GM19043 (cell line): ENCODE measurements around the gene SPNS2.

Source experiments
- ATAC-seq: cut with Tn5 transposase; IDR thresholded peaks from one replicate; pipeline ENCODE4 v1.9.1; 2021; ENCODE audit warnings: low read depth; ENCODE audit not compliant: unreplicated experiment

SPNS2 gene, protein sequence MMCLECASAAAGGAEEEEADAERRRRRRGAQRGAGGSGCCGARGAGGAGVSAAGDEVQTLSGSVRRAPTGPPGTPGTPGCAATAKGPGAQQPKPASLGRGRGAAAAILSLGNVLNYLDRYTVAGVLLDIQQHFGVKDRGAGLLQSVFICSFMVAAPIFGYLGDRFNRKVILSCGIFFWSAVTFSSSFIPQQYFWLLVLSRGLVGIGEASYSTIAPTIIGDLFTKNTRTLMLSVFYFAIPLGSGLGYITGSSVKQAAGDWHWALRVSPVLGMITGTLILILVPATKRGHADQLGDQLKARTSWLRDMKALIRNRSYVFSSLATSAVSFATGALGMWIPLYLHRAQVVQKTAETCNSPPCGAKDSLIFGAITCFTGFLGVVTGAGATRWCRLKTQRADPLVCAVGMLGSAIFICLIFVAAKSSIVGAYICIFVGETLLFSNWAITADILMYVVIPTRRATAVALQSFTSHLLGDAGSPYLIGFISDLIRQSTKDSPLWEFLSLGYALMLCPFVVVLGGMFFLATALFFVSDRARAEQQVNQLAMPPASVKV

GRCh38 chr17:4498461-4499397 lies at the start of gene SPNS2:
Gene SPNS2 (plus strand): TSS chr17:4498881. CDS start chr17:4499048, 167 bp downstream.
- ATAC-seq: no peak

- no peak for ATAC-seq
Measured at GRCh38 chr17:4449736-4450135, 48.9 kb upstream of the SPNS2 start.

DNA sequence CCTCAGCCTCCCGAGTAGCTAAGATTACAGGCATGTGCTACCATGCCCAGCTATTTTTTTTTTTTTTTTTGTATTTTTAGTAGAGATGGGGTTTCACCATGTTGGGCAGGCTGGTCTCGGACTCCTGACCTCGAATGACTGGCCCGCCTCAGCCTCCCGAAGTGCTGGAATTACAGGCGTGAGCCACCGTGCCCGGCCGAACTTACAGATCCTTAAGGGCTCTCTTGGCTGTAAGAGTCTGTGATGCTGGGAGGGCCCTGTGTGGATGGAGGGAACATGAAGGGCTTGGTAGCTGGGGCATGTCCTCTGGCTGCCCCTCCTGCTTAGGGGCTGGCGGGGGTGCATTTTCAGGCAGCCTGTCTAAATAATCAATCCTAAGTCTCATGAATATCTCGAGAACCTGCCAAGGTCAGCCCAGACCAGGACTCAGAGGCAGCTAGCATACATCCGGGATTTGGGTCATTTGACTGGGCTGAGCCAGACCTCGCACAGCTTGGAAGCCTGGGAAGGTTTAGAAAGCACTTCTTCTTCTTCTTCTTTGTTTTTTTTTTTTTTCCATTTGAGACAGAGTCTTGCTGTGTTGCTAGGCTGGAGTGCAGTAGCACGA lies 47.9 kb upstream of the SPNS2 start:
- ATAC-seq: no peak

- no peak for ATAC-seq
Measured at GRCh38 chr17:4453812-4454591, 44.7 kb upstream of the SPNS2 start.

GRCh38 chr17:4460661-4461060 lies 38.0 kb upstream of the SPNS2 start:
- no peak for ATAC-seq

DNA sequence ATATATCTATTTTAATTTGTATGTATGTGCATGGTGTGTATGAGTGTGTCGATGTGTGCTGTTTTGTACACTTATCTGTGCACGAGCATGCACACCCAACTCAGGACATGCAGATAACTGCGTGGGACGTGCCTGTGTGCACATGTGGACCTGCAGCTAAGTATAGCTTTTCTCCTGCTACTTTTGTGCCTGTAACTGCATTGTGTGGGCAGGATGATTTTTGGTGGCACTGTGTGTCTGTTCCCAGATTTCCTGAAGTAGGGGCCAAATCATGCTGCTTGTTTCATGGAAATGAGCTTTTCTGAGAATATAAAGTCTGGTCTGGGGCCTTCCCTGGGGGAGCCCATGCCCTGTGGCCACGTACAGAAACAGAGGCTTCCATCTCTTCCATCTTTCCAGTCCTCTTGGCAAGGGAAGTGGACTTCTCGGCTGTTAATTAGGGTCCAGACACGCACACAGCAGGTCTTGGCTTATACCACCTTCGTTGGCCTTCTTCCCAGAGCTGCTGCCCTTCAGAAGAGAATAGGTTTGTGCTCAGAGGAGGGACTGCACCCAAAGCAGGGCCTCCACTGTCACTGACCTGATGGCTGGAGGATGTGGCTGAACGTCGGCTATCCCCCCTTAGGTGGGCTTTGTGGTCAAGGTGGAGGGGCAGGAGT lies 34.7 kb upstream of the SPNS2 start:
- ATAC-seq: no peak

GRCh38 chr17:4465786-4466185 lies 32.9 kb upstream of the SPNS2 start:
- no peak for ATAC-seq

DNA sequence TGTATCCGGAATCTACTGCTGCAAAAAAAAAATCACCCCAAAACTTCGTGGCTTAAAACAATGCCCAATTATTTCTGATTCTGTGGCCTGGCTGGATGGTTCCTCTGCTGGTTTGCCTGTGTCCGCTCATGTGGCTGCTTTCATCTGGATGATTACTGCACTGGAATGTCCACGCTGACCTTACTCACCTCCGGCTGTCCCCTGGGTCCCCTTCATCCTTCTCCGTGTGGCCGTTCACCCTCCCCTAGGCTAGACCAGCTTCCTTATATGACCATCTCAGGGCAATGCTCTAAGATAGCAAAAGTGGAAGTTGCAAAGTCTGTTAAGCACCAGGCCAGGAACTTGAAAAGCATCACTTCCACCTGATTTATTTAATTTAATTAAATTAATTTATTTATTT lies 31.4 kb upstream of the SPNS2 start:
- ATAC-seq: no peak

DNA sequence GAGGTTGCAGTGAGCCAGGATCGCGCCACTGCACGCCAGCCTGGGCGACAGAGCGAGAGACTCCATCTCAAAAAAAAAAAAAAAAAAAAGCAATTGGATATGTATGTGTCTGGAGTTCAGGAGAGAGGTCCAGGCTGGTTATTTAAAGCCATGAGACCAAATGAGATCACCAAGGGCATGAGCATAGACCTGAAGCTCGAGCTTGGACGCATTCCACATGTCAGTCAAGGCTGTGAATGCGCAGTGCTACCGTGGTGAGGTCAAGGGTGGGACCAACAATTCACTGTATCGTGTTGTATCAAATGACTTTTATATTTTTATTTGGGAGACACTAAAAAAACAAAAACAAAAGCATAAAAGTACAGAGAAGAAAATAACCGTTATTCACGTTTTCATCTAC lies 29.1 kb upstream of the SPNS2 start:
- ATAC-seq: no peak

DNA sequence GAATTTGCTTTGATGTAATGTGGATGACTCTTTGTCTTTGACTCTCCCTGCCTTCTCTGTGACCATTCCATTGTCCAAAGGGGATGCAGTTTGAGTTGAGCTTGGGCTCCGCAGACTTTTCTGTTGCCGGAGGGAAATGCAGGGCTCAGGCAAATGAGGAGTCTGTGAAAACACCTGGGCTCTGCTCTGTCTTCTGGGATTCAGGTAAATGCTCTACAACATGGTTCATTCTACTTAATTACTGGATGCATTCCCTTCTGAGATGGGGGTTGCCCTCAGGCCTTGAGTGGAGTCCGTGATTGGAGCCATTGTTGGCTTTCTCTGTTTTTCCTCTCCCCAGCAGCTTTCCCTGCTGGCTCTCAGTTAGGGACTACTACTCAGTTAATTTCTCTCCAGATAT lies 26.4 kb upstream of the SPNS2 start:
- ATAC-seq: no peak

DNA sequence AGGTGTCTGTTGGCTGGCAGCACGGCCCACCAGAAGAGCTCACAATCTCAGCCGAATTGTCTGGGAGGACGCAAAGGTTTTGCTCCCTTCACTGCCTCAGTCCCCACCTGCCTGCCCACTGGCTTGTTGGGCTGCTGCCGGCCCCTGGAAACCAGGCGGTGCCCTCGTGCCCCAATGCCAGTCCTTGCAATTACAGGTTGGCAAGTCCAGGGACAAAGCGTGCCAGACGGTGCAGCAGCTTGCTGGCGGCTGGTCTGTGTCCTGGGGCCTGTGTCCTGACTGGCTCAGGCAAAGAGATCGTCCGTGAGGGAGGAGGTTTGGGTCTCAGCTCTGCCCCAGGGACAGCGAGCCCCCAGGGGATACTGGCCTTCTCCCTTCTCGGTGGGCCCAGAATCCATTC lies 24.6 kb upstream of the SPNS2 start:
- ATAC-seq: no peak

GRCh38 chr17:4475001-4475400 lies 23.7 kb upstream of the SPNS2 start:
- ATAC-seq: no peak

DNA sequence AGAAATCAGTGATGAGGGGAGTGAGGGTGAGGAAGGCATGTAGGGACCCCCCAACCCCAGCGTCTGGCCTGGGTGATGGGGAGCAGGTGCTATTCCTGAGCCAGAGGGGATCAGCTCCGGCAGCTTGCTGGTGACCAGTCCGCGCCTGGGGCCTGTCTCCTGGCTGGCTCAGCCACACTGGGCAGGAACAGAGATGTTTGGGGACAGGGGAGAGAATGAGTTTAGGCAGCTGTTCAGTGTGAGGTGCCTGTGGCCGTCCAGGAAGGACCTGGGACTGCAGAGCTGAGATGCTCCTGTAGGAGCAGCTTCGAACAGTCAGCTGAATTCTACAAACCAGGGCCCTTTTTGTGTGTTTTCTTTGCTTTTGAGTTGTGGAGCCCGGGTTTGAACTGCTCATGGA lies 23.2 kb upstream of the SPNS2 start:
- ATAC-seq: no peak

- ATAC-seq: no peak
Measured at GRCh38 chr17:4476017-4476416, 22.7 kb upstream of the SPNS2 start.

DNA sequence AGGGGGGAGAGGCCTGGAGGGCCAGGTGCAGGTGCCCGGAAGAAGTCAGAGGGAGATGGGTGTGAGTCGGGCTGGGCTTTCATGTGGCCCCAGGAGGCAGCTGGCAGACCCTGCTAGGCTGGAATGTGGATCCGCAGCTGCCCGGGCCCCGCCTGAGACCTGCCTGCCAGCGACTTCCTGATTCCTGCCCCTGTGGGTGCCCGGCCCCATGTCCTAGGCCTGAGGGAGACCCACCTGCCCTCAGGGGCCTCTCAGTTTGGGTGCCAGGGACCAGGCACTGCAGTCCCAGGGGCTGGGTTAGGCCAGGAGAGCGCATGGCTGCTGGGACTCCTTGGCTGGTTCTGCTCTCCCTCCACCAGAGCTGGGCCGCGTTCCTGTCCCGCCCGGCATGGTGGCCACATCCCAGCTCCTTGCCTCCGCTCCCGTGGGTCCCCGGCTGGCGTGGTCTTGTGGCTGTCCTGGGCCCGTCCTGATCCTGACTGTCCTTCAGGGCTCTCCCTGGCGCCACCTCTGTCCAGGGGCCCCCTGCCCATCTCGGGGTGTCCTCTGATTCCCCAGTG lies 22.1 kb upstream of the SPNS2 start:
- ATAC-seq: no peak

- no peak for ATAC-seq
Measured at GRCh38 chr17:4477255-4477791, 21.4 kb upstream of the SPNS2 start.

- no peak for ATAC-seq
Measured at GRCh38 chr17:4478318-4478830, 20.3 kb upstream of the SPNS2 start.

DNA sequence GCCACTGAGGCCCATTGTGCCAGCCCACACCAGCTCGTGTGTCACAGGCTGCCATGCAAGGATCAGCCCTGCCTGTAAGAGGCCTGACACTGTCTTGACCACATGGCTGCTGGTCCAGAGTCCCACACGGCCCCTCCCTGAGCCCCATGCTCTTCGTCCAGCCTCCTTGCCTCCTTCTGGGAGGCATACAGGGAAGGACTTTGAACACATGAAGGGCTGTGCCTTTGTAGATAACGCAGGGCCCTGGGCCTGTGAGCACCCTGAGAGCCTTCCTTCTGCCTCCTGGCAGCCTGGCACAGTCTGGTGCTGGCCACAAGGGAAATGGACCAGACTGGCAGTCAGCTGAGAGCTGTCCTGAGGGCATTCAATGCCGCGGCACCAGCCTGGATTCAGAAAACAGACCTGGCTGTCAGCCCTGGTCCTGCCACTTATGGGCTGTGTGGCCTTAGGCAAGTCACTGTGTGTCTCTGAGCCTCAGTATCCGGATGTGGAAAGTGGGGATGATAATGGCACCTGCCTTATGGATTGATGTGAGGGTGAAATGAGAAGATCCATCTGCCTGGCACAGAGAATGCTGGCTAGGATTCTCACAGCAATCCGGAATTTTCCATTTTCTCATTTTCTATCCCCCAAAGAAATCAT lies 19.2 kb upstream of the SPNS2 start:
- ATAC-seq: no peak
